Ishikawa (cell line): ENCODE results near the gene FLII.

Source experiments
- CEBPB ChIP-seq: IDR thresholded peaks from 2 replicates; pipeline ENCODE4 v1.6.1; 2012
- CREB1 ChIP-seq: IDR thresholded peaks from 2 replicates; pipeline ENCODE4 v1.6.1; 2012; ENCODE audit warnings: low read depth
- EGR1 ChIP-seq: IDR thresholded peaks from 2 replicates; pipeline ENCODE4 v1.6.1; 2012
- EP300 ChIP-seq: IDR thresholded peaks from 2 replicates; pipeline ENCODE4 v1.6.1; 2012; ENCODE audit warnings: borderline replicate concordance
- FOXM1 ChIP-seq: IDR thresholded peaks from 2 replicates; pipeline ENCODE4 v1.6.1; 2012; ENCODE audit warnings: low read depth, borderline replicate concordance
- NFIC ChIP-seq: IDR thresholded peaks from 2 replicates; pipeline ENCODE4 v1.6.1; 2012
- RAD21 ChIP-seq: IDR thresholded peaks from 2 replicates; pipeline ENCODE4 v1.6.1; 2012; ENCODE audit warnings: low read depth
- TAF1 ChIP-seq: IDR thresholded peaks from 2 replicates; pipeline ENCODE4 v1.6.1; 2012; ENCODE audit warnings: low read depth, mild to moderate bottlenecking
- TCF12 ChIP-seq: IDR thresholded peaks from 2 replicates; pipeline ENCODE4 v1.6.1; 2012; ENCODE audit warnings: low read depth
- TEAD4 ChIP-seq: IDR thresholded peaks from 2 replicates; pipeline ENCODE4 v1.6.1; 2012
- YY1 ChIP-seq: IDR thresholded peaks from 2 replicates; pipeline ENCODE4 v1.6.1; 2012; ENCODE audit warnings: low read depth
- ZBTB7A ChIP-seq: IDR thresholded peaks from 2 replicates; pipeline ENCODE4 v1.6.1; 2012; ENCODE audit warnings: low read depth
- TF ChIP-seq, protein P1 (sequence below): IDR thresholded peaks from 2 replicates; pipeline ENCODE4 v1.6.1; 2012
- TF ChIP-seq, protein P2 (sequence below): IDR thresholded peaks from 2 replicates; pipeline ENCODE4 v1.6.1; 2012
- TF ChIP-seq, protein P3 (sequence below): IDR thresholded peaks from 2 replicates; pipeline ENCODE4 v1.6.1; 2012; ENCODE audit warnings: low read depth, mild to moderate bottlenecking

Gene FLII

DNA sequence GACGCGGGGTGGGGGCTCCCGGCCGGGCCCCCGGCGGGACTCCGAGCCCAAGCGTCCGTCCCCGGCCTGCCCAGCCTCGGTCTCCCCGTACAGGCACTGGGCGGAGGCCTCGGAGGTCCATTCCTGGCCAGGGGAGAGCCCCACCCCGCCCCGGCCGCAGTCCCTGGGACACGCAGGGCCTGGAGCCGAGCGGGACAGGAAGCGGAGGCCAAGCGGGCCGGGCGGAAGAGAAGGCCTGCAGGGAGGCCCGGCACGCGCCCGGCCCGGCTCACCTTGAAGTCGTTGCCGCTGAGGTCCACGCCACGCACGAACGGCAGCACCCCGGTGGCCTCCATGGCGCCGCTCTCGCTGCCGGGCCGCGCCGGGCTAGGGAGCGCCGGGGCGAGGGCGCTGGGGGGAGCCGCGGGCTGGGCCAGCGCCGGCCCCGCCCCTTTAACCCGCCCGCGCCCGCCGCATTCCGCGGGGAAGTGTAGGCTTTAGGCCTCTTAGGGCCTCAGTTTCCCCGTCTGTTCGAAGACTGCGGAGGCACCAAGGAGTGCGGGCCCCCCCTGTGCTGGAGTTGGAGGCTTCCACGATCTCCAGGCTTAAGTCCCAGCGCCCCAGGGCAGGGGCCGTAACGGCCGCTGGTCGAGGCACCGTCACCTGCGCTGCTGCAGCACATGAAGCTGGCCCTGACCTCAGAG, at the start of gene FLII:
TSS of gene FLII (minus strand) at position 383 of the 683 bp plus-strand sequence. CDS start at position 335, 48 bp downstream.
- peak; percentile 70 for TF ChIP-seq YY1
- no peak for TF ChIP-seq NFIC
- peak; percentile 47; the same call in 1 of the 2 replicates for TF ChIP-seq TAF1
- TF ChIP-seq TEAD4: peak; percentile 68; the same call in 1 of the 2 replicates
- TF ChIP-seq EP300: no peak
- TF ChIP-seq EGR1: no peak
- no peak for TF ChIP-seq CEBPB
- no peak for TF ChIP-seq CREB1
- TF ChIP-seq, protein P1, sequence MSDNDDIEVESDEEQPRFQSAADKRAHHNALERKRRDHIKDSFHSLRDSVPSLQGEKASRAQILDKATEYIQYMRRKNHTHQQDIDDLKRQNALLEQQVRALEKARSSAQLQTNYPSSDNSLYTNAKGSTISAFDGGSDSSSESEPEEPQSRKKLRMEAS: peak; percentile 66
- TF ChIP-seq FOXM1: no peak
- peak; percentile 33; the same call in 1 of the 2 replicates for TF ChIP-seq ZBTB7A
- TF ChIP-seq TCF12: no peak
- TF ChIP-seq, protein P2, sequence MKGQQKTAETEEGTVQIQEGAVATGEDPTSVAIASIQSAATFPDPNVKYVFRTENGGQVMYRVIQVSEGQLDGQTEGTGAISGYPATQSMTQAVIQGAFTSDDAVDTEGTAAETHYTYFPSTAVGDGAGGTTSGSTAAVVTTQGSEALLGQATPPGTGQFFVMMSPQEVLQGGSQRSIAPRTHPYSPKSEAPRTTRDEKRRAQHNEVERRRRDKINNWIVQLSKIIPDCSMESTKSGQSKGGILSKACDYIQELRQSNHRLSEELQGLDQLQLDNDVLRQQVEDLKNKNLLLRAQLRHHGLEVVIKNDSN: no peak
- TF ChIP-seq RAD21: no peak
- TF ChIP-seq, protein P3, sequence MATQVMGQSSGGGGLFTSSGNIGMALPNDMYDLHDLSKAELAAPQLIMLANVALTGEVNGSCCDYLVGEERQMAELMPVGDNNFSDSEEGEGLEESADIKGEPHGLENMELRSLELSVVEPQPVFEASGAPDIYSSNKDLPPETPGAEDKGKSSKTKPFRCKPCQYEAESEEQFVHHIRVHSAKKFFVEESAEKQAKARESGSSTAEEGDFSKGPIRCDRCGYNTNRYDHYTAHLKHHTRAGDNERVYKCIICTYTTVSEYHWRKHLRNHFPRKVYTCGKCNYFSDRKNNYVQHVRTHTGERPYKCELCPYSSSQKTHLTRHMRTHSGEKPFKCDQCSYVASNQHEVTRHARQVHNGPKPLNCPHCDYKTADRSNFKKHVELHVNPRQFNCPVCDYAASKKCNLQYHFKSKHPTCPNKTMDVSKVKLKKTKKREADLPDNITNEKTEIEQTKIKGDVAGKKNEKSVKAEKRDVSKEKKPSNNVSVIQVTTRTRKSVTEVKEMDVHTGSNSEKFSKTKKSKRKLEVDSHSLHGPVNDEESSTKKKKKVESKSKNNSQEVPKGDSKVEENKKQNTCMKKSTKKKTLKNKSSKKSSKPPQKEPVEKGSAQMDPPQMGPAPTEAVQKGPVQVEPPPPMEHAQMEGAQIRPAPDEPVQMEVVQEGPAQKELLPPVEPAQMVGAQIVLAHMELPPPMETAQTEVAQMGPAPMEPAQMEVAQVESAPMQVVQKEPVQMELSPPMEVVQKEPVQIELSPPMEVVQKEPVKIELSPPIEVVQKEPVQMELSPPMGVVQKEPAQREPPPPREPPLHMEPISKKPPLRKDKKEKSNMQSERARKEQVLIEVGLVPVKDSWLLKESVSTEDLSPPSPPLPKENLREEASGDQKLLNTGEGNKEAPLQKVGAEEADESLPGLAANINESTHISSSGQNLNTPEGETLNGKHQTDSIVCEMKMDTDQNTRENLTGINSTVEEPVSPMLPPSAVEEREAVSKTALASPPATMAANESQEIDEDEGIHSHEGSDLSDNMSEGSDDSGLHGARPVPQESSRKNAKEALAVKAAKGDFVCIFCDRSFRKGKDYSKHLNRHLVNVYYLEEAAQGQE: no peak

DNA sequence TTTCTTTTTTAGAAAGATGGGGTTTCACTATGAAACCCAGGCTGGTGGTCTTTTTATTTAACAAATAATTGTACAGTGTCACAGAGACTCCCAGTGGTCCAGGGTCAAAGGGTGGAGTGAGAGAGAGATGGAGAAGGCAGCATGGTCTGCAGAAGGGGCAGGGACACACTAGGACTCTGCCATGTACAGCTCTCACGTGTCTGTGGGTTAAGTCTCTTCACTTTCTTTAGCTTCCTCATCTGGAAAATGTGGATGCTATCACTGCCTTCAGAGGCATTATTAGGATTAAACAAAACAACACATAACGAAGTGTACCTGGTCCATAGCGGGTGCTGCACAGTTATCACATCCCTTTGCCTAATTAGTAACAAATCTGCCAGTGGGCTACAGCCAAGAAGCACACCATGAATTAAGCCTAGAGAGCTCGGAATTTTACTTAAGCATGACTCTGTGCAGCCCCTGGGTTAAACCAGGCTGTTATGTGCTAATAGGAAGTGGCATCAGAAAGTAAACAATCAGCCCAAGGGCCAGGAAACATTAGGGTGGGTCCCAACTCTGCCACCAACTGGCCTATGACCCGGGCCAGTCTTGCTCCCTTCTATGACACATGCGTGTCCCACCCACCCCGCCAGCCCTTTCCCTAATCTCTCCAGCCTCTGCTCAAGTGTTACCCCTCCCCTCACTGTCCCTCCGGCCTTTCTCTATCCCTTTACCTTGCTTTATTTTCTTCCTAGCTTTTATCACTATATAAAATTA, 42.4 kb upstream of the FLII start:
- TF ChIP-seq TEAD4 (no peak), RAD21 (no peak), CREB1 (no peak), TAF1 (no peak), YY1 (no peak), FOXM1 (no peak), NFIC (no peak), TCF12 (no peak), EGR1 (no peak), CEBPB (no peak), EP300 (no peak), ZBTB7A (no peak)
- TF ChIP-seq, protein P1: no peak
- TF ChIP-seq, protein P2: no peak
- TF ChIP-seq, protein P3: no peak

DNA sequence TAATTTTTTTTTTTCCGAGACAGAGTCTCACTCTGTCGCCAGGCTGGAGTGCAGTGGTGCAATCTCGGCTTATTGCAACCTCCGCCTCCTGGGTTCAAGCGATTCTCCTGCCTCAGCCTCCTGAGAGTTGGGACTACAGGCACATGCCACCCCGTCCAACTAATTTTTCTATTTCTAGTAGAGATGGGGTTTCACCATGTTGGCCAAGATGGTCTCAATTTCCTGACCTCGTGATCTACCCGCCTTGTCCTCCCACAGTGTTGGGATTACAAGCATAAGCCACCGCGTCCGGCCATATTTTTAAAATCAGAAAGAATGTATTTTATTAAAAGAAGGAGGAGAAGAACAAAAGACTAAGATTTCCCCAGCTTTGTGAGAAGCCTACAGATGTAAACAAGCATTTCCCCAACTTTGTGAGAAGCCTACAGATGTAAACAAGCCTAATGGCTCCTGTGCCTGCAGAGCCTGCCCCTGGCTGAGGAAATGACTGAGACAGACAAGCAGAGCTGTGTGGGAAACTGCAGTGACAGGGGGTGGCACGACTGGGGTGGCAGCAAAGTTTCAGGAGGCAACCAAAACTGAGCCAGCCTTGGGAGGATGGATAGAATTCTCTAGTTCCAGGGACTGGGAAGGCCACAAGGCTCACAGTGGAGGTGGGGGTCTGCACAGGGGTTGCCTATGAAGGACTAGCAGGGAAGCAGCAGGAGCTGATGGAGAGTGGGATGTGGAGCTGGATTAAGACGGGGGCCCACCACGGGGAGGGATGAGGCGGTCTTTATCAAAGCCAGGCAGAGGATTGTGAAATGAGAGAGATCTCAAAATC, 33.4 kb upstream of the FLII start:
- TF ChIP-seq, protein P2: no peak
- TF ChIP-seq CEBPB: no peak

DNA sequence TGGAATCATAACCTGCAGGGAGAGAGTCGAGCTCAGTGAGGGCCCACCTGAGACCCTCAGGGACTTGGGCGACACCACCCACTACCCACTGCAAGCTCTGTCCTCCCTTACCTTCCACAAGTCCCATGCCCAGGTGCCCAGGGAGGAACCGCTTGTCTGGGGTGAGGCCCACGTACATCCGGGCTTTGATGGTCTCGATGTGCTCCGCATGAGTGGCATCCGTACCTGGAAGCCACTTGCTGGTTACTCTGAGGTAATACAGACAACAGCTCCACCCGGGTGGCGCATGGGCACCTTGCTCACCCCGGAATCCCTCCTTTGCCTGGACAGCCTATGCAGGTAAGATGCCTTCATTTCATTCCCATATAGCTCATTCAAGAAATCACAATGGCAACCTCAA, 26.8 kb upstream of the FLII start:
- TF ChIP-seq CREB1: no peak
- TF ChIP-seq NFIC: no peak
- TF ChIP-seq, protein P1: no peak
- no peak for TF ChIP-seq CEBPB
- TF ChIP-seq, protein P2: no peak
- no peak for TF ChIP-seq TEAD4
- TF ChIP-seq FOXM1: no peak
- no peak for TF ChIP-seq ZBTB7A
